AG04450 (cell line): ENCODE results near the gene VPS13D. TPM values are rescaled to one million over a fixed set of nuclear protein-coding genes. Genes with fewer than 3 reads are reported as not detected.

Source experiments
- CTCF ChIA-PET: fragments of 300-600, 350-600 bp; formaldehyde crosslinking; extraction: SDS; loops from one replicate; lab custom pipeline; 2022; ENCODE audit warnings: antibody characterized with exemption, inconsistent platforms; lab: Charles Lee
- POLR2A ChIA-PET: fragments of 350-600 bp; formaldehyde crosslinking; extraction: SDS; loops from one replicate; lab custom pipeline; 2021; ENCODE audit warnings: antibody characterized with exemption, inconsistent platforms; lab: Yijun Ruan, JAX
- DNase-seq: peaks from one replicate; pipeline ENCODE4 v3.0.0-alpha.2; 2011; ENCODE audit warnings: low read depth, low spot score
- H3K27ac ChIP-seq: one replicate; pipeline ENCODE4 v1.5.1; 2012; ENCODE audit warnings: low read depth, low read length, control low read depth
- H3K27me3 ChIP-seq: one replicate; pipeline ENCODE4 v1.6.0; 2012; ENCODE audit warnings: low read length; ENCODE audit not compliant: control insufficient read depth, insufficient read depth
- H3K4me3 ChIP-seq: 2 replicates; pipeline ENCODE4 v1.5.1; 2011; ENCODE audit warnings: mild to moderate bottlenecking, low read depth, low read length, control low read depth
- H3K9me3 ChIP-seq: 2 replicates; pipeline ENCODE4 v1.5.1; 2012; ENCODE audit warnings: low read length; ENCODE audit not compliant: control insufficient read depth, insufficient read depth
- CTCF ChIP-seq: IDR thresholded peaks from 2 replicates; pipeline ENCODE4 v1.5.1; 2011; ENCODE audit warnings: low read depth, low read length, control low read depth, inconsistent platforms
- polyA plus RNA-seq: library from polyadenylated mRNA; depleted of rRNA; stranded (reverse); fragments of >200 nt; gene quantifications from 2 replicates; pipeline ENCODE4 v1.2.3, GENCODE V29; 2011

The VPS13D gene
- polyA plus RNA-seq, 1 experiment: 18.3 TPM

- POLR2A ChIA-PET: interaction anchor here (1.1 kb wide), 1 partner anchor 58 kb away, joined by 3 read pairs; no protein-coding TSS in a partner anchor
These were observed 47.3 kb upstream of the VPS13D start for GRCh38 chr1:12182410-12182984.

GRCh38 chr1:12183095-12183794 lies 46.6 kb upstream of the VPS13D start:
- H3K27ac ChIP-seq: no peak overlapping the region
- ChIA-PET POLR2A (interaction anchor here (1.1 to 1.5 kb wide), 2 partner anchors 58 to 275 kb away, joined by 3 to 5 read pairs; no protein-coding TSS in a partner anchor), CTCF (interaction anchor here (0.8 to 5.9 kb wide), 7 partner anchors 18 to 149 kb away, joined by 3 to 59 read pairs (median 3); no protein-coding TSS in a partner anchor)
- no peak overlapping the region for H3K4me3 ChIP-seq
- no peak for DNase-seq
- no peak for TF ChIP-seq CTCF
- H3K27me3 ChIP-seq: no peaks in the 10 kb centered on the region
- H3K9me3 ChIP-seq: no peaks in the 10 kb centered on the region; the same call in 1 of the 2 replicates

More at GRCh38 chr1:12182410-12182984, 47.3 kb upstream of the VPS13D start:
- TF ChIP-seq CTCF: no peak
- no peak for DNase-seq
- no peaks in the 10 kb centered on the region; the same call in 1 of the 2 replicates for H3K9me3 ChIP-seq
- H3K4me3 ChIP-seq: no peak overlapping the region
- CTCF ChIA-PET: interaction anchor here (1.0 to 5.9 kb wide), 6 partner anchors 18 to 149 kb away, joined by 3 to 59 read pairs (median 4); no protein-coding TSS in a partner anchor
- no peak overlapping the region for H3K27ac ChIP-seq
- no peaks in the 10 kb centered on the region for H3K27me3 ChIP-seq

- Histone ChIP-seq H3K4me3 (no peak overlapping the region), H3K27me3 (no peaks in the 10 kb centered on the region), H3K27ac (peak overlapping the region; percentile 92), H3K9me3 (no peaks in the 10 kb centered on the region; the same call in 1 of the 2 replicates)
- CTCF ChIA-PET: interaction anchor here (1.2 to 5.9 kb wide), 3 partner anchors 28 to 59 kb away, joined by 3 to 59 read pairs (median 4); no protein-coding TSS in a partner anchor
- TF ChIP-seq CTCF: peak; percentile 44
- DNase-seq: peak; percentile 66
- POLR2A ChIA-PET: interaction anchor here (0.7 to 1.5 kb wide), 2 partner anchors 57 to 276 kb away, joined by 4 to 5 read pairs; no protein-coding TSS in a partner anchor
These were observed 45.7 kb upstream of the VPS13D start for GRCh38 chr1:12184008-12184681.

- no peak overlapping the region for H3K4me3 ChIP-seq
- no peaks in the 10 kb centered on the region for H3K27me3 ChIP-seq
- no peaks in the 10 kb centered on the region; the same call in 1 of the 2 replicates for H3K9me3 ChIP-seq
- POLR2A ChIA-PET: interaction anchor here (1.4 kb wide), 1 partner anchor 17 kb away, joined by 3 read pairs; no protein-coding TSS in a partner anchor
- CTCF ChIA-PET: interaction anchor here (1.2 to 5.9 kb wide), 2 partner anchors 29 to 60 kb away, joined by 3 to 59 read pairs; no protein-coding TSS in a partner anchor
- no peak for DNase-seq
- H3K27ac ChIP-seq: peak overlapping the region; percentile 2
- TF ChIP-seq CTCF: no peak
These were observed 44.6 kb upstream of the VPS13D start for GRCh38 chr1:12185036-12185917.
